GM19324 (cell line): ENCODE data around the gene PRR5L.

Source experiments
- ATAC-seq: cut with Tn5 transposase; IDR thresholded peaks from one replicate; pipeline ENCODE4 v1.9.1; 2021; ENCODE audit warnings: mild to moderate bottlenecking, moderate library complexity; ENCODE audit not compliant: unreplicated experiment, low FRiP score

PRR5L gene, protein sequence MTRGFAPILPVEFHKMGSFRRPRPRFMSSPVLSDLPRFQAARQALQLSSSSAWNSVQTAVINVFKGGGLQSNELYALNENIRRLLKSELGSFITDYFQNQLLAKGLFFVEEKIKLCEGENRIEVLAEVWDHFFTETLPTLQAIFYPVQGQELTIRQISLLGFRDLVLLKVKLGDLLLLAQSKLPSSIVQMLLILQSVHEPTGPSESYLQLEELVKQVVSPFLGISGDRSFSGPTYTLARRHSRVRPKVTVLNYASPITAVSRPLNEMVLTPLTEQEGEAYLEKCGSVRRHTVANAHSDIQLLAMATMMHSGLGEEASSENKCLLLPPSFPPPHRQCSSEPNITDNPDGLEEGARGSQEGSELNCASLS

DNA sequence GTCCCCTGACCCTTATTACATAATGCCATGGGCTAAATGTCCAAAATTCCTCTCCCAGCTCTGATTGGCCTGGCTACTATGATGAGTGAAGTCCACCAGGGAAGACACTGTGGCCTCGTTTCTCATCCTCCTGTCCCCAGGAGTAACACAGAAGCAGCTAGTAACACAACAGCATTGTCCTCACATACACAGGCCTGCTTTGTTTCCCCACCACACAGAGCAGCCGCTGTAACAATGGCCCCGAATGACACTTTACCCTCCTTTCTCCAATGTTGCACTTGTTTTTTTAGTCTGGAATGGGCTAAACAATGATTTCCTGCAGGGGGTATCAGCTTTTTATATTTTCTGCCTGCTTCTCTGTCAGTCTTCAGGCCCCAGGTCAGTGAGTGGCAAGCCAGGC lies at the start of gene PRR5L:
Gene PRR5L (plus strand): TSS at position 363 of the 400 bp plus-strand sequence. CDS start 104,834 bp downstream, outside the sequence.
- ATAC-seq: no peak

DNA sequence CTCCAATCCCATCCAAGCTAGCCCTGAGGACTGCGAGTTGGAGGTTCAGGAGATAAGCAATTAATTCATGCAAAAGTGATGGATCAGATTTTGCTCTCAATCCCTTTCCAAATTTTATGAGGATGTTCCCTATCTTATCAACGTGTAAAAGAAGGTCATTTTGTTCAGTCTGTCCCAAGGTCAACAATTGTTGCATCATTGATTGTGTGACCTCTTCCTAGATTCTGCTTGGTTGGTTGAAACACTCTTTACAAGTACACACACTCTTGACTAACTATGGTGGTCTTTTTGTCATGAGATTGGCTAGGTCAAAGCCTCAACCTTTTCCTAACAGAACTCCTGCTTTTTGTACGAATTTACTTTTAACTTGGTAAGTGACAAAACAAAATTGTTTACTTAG lies 48.6 kb upstream of the PRR5L start:
- no peak for ATAC-seq

DNA sequence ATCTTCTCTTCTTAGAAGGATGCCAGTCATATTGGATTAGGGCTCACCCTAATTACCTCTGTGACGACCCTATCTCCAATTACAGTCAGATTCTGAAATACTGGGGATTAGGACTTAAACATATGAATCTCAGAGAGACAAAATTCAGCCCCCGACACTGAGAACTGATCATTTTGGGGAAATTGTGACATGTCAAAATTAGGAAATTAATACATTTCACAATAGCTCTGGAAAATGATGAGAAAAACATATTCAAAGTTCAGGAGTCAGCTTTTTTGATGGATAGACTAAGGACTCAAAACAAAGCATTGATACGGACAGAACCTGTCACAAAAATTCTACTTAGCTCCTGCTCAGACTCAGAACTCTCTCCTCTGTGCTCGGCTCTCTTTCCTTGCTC lies 47.7 kb upstream of the PRR5L start:
- no peak for ATAC-seq

DNA sequence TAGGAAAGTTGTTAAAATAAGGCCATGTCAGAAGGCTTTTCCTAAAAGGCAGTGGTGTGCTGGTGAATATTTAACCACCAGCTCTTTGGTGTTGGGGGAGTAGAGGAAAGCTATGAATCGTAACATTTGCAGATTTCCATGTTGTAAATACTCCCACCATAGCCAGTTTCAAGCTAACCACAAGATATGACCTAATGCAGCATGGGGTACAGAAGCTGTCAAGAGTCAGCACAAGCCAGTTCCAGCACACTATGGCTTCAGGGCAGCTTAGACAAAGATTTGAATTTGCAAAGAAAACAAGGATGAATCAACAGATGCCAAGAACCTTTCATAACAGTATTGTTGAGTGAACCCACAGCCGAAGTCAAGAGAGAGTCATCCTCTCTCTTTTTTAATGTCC lies 46.8 kb upstream of the PRR5L start:
- ATAC-seq: no peak

DNA sequence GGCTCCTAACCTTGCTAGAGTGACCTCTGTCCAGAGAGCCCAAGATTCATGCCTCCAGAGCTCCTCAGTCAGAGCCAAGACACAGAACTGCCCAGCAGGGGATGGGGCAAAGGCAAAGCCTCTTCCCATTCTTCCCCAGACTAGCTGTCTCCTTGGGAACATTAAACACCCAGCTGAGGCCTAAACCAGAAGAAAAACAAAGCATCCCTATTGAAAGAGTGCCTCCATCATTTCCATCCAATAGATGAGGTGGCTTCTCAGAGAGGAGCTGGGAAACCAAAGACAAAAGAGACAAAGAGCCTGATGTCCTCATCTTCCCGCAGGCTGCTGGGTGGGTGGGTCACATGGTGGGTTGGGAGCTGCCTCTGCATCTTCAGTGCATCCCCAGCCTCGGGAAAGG lies 44.3 kb upstream of the PRR5L start:
- ATAC-seq: no peak

DNA sequence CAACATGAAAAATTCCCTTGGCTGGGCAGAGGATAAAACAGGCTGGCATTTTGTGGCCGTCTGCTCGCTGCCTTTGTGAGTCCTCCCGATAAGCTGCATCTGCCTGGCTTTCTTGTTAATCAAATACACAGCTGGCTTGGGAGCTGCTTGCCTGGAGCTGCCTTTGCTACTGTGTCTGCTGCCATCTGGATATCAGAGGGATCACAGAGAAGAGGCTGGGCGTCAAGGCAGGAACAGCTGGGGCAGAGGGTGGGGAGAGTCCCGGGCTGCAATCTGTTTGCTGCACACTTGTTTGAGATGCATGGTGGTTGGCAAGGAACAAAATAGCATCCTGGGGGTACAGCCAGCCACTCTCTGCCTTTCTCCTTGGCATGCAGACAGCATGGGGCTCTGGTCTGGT lies 42.9 kb upstream of the PRR5L start:
- no peak for ATAC-seq

DNA sequence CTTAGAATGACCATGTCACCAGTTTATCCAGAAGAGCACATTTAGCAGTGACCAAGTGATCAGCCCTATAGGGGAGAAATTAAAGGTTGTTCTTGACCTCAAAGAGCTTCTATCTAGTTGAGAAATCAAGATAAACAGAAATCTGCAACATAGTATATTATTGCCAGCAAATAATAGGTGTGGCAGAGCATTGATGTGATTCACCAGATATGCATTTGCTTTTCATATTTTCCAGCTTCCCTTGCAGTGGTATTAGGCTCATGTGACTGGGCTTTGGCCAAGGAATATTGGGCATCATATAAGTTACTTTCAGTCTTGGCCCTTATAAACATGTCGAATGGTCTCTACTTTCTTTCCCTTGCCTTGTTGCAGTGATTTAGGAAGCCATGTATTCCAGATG lies 41.4 kb upstream of the PRR5L start:
- no peak for ATAC-seq

DNA sequence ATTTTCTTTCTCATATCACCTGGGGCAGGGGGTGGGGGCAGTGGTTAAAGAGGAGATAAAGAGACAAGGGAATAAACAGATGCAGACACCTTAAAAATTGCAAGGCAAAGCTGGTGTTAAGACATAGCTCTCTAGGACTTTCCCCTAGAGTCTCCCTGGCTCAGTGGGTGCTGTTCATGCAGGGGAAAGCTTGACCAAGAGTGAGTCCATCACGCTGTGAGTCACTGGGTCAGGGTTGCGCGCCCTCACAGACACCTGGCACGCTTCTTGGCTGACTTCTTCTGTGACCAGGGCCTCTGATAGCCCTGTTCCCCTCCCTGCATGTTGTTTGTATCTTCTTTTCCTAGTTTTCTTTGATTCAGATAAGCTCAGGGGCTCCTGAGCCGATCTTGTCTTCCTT lies 38.7 kb upstream of the PRR5L start:
- no peak for ATAC-seq

DNA sequence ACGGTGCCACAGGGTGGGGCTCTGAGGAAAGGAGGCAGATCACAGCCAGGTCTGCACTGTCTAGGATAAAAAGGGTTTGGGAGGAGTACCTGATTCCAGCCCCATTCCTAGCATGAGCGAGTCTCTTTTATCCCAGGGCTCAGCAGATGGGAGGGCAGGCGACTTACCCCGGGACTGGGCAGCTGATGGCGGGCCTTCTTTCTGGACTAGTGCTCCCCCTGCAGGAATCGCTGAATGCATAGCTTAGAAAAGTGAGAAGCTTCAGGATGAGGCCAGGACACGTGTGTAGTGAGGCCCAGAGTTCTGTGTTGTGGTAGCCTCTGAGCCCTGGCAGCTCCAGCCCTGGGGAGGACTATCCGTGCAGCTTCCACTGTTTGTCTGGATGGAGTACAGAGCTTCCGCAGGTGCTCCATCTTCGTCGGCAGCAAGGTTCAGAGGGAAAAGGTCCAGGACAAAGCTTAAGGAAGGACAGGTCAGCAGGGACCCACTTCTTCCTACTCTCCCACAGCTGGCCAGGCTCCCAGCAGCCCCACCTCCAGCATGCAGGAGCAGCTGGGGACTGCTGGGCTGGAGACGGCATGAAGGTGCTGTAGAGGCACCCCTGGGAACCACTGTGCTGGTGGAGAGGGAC lies 37.2 kb upstream of the PRR5L start:
- ATAC-seq: no peak

DNA sequence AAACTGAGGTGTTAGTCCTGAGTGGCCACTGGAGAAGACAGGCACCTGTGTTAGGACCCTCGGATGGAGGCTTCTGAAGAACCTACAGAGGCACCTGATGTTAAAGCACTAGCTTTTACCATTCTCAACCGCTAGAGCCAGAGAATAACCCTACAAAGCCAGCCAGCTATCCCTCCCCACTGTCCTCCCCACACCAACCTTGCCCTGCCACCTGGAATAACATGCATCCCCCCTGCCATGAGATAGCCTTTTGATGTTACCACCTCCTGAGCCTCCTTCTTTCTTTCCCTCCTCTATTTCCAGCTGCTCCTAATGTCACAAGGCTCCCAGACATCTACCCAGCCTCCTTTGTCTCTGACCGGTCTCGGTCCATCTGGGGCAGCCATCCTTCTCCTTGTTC lies 35.0 kb upstream of the PRR5L start:
- no peak for ATAC-seq

DNA sequence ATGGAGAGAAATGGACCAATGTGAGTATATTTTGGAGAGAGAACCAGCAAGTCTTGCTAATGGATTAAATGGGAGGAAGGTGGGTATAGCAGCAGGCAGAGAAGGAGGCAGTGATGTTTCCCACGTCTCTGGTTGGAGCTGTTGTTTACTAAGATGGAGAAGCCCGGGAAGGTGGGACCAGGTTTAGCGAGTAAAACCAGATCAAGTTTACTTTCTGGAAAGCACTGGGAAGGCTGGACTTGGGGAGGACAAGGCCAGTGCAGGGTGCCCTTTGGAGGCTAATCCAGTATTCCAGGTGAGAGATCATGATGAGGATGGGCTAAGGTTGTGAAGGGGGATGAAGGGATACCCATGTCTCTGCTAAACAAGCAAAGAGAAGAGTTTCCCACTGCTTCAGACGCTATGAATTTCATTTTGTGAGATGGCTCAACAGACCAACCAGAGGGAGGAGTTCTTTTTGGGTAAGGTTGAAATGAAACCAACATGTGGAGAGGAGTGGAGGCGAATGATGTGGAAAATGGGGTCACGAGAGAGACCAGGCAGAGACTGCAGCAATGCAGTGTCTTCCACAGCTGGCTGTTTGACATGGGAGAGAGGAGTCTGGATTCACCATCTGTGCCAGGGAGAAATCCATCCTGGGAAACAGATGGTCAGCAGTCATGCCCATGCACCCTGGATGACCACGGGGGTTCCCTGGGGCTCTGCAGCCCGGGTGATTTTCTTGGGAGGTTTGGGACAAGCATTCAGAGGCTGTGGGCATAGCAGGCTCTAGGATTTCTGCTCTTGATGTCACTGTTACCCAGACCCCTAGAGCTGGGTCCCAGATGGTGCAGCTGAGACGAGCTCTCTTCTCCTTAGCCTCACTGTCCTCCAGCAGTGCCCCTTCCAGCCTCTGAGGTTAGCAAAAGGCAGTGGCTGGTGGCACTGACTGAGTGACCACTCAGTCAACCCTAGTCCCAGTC lies 31.8 kb upstream of the PRR5L start:
- no peak for ATAC-seq

DNA sequence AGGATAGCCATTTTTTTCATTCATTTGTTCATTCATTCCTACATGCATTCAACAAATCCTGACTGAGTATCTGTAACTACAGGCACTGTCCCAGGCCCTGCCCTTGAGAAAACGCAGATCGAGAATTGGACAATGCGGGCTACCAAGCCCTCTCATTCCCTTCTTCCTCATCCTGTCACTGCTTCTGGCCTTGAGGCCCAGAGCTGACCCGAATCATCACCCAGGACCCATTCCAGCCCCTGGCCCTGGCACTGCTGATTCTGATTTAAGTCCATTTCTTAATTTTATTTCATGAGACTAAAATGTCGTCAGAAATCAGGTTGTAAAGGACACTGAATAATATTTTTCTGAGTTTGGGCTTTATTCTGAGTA lies 31.1 kb upstream of the PRR5L start:
- no peak for ATAC-seq

DNA sequence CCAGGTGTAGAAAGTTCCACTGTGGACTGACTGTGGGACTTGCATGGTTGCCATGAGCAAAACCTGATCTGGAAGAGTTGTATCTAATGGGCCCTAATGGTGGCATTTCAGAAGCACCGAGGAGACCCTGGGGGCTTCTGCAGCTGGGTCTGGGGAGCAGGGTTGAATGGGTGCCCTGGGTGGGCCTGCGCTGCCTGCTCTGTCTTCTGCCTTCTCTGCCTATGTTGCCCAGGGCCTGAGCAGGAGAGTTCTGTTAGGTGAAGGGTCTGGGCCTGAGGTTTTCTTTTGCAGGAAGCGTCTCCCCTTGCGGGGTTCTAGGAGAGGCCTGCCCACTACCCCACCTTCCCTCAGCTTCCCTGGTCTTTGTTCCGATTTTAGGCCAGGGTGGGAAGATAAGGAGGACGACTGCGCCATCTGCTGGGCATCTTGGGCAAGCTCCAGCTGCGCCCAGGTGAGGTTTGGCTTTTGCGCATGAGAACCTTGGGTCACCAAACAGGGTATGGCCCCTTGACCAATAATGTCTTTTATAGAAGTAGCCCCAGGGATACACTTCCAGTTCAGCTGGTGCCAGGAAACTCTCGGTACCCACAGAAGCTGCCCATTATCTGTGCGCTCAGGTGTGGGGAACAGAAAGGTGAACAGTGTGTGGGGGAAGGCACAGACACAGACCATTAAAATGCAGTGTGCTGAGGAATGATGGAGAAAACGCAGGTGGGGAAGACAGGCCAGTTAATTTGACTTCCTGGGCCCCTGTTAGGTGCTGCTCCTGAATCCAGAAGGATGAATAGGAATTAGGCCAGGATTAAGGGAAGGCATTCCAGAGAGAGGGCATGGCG lies 30.1 kb upstream of the PRR5L start:
- peak; percentile 46 for ATAC-seq

DNA sequence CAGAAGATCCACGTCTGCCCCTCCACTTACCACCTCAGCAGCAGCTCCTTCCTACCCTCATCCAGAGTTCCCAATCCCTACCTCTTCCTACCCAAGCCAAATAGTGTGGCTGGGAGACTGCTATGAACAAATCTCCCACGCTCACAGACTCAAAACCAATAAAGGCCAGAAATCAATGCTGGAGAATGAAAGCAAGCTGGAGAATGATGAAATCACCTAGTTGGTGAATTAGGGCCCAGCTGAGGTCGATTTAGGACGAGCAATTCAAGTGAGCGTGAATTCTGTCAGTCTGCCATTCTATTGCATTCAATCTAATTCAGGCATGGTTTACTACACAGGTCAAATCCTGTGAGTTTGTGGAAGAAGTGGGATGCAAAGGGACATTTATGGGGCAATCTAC lies 29.3 kb upstream of the PRR5L start:
- no peak for ATAC-seq

DNA sequence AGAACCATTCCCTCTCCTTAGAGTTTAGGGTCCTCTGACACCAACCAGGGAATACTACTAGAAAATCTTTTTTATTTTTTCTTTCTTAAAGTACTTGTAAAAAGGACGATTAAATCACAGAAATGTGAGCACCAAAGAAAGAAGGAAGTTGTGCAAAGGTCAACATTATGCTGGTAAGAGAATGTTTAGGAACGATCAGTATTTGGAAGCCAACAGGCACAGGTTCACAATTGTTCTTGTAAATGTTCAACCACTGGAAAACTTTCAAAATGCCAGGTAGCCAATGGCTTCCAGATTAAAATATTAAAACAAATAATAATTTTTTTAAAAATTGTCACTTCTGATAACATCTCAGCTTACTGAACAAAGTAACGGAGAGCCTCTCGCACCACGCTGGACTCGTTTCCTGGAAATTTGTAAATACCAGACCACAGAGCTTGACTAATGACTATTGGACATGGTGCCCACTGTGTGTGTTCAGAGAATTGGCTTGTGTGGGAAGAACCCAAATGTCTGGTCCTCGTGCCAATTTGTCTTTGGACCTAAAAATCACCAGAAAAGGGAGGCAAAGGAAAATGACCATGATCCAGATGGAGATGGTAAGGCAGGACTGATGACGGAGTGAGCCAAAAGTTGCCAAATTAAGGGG lies 27.6 kb upstream of the PRR5L start:
- no peak for ATAC-seq

DNA sequence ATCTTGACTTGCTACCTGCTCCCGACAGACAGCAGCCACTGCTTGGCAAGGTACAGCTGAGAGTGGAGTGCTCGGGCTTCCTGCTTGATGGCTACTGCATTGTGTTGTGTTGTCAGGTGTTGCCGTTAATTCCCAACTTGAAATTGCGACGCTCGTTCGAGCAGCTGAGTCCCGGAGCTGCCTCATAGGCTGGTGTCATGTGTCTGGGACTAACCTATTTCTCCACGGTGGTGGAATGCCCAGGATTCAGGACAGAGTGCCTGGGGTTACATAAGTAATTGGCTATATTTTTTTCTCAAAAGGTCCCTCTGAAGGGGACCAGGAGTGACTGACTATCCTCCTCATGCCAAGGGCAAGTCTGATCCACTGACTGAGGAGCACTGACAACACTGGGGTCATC lies 25.4 kb upstream of the PRR5L start:
- no peak for ATAC-seq

DNA sequence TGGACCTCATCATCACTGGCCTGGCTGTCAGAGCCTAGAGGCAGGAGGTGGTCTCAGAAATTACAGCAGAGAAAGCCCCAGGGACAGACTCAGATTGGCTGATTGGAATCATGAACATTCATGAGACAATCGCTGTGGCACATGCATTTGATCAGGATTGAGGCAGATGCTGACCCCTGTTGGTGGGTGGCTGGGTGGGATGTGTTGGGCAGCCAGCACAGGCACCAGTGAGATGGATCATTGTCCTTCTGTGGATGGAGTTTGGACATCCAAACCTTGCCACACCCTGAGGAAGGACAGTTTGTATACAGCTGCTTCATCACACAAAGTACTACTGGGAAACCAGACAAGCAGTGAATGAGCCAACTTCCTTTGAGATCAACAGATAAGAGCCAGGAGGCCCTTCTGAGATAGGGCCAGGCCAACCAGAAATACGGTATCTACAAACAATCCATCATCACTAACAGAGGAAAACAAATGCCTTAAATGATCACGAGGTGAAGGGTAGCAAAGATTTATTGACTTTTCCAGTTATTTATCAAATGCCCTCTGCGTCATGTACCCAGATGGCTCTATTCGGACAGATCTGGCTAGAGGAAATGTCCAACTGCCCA lies 24.2 kb upstream of the PRR5L start:
- no peak for ATAC-seq

DNA sequence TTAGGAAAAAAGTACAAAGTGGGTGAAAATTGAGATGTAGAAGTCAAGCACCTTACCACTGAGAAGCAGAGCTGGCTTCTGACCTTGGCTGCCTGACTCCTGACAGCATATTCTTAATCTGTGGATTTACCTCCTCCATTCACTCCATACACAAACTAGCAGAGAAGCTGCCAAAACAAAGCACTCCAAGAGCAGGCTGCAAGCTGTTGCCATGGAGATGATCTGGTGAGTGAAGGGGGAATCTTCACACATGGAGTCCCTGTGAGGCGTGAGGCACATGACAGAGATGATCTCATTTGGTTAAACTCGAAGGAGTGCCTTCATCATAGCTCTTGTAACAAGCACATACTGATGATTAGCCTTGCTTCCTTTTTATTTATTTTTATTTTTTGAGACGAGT lies 23.0 kb upstream of the PRR5L start:
- no peak for ATAC-seq

DNA sequence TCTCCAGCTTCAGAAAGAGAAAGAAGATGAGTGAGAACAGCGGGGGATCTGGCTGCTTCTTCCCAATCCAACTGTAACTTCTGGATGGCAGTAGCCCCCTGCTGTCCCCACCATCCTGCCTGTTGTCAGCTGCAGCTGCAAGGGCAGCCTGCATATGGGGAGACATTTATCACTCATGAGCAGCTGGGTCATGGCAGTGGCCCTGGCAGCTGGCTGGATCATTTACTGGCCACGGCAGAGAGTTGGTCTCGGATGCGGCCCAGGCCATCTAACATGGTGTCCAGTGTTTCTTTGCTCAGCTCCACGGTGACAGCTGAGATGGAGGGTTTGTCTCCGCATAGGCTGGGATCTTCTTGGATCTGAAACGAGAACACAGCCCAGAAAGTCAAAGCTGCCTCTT lies 21.7 kb upstream of the PRR5L start:
- ATAC-seq: no peak
